Erythroblast (primary cell): ENCODE measurements around the gene DRC1.

ENCODE experiments used
- DNase-seq, 2 experiments: peaks; one replicate each; lab custom pipeline; 2025; lab: John Stamatoyannopoulos, UW
- GATA1 ChIP-seq: IDR thresholded peaks from 2 replicates; pipeline ENCODE4 v1.6.1; 2011; ENCODE audit warnings: low read depth, mild to moderate bottlenecking, control low read depth, low read length, moderate library complexity
- POLR2A ChIP-seq: IDR thresholded peaks from 2 replicates; pipeline ENCODE4 v1.6.1; 2011; ENCODE audit warnings: mild to moderate bottlenecking, low read length

DRC1 gene

GRCh38 chr2:26484579-26484978 lies 82.9 kb downstream of the DRC1 start:
- TF ChIP-seq GATA1 (no peak), POLR2A (no peak)
- DNase-seq: no peak

GRCh38 chr2:26485099-26485498 lies 83.4 kb downstream of the DRC1 start:
- TF ChIP-seq GATA1: no peak
- no peak for TF ChIP-seq POLR2A

GRCh38 chr2:26485725-26486418 lies 84.2 kb downstream of the DRC1 start:
- DNase-seq: no peak
- no peak for TF ChIP-seq POLR2A
- TF ChIP-seq GATA1: no peak

More at GRCh38 chr2:26485099-26485498, 83.4 kb downstream of the DRC1 start:
- DNase-seq: no peak

DNA sequence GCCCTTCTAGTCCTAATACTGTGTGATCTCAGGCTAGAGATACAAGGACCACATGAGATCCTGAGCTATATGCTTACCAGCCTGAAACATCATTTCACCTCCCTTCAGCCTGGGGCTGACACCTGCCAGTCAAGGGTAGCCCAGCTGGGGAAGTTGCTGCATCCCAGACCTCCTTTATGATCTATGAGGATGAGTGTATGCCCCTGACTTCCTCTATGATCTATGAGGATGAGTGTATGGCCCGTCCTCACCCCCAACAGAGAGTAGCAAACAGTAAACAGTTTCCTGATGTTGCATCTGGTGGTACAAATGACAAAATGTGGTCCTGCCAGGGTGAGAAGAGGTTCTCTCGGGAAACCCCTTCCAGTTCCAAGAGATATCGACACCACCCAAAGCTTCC lies 85.1 kb downstream of the DRC1 start:
- DNase-seq: no peak
- TF ChIP-seq POLR2A: no peak
- no peak for TF ChIP-seq GATA1

GRCh38 chr2:26487192-26487591 lies 85.5 kb downstream of the DRC1 start:
- no peak for DNase-seq
- TF ChIP-seq GATA1 (no peak), POLR2A (no peak)

DNA sequence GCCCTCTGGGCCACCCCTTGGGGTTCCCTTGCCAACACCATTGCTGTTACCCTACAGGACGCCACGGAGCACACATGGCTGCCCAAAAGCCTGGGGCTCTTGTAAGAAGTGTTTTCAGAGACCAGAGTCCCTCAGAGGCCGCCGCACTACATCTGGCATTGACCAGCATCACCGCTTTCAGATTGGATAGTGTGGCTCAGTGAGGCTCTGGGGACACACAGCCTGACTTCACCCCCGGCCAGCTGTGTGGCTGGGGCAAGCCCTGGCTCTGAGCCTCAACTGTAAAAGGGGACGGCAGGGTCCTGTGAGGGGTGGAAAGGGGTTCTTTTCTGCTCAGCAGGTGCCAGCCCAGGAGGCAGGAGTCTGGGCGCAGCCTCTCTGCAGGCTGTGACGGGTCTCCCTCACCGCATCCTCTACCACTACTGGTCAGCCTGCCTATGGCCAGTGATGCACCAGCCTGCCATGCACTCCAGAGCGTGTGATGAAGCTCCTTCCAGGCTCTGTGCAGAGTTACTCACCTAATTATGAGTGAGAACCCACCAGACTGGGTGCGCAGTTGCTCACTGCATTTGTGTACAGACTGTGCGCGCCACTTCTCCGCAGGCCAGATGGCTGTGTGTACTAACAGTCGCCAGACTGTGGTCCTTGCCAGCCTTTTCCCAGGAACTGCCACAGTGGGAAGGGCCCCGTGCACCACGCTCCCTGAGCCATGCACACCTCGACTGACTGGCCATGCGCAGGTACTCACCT lies 86.9 kb downstream of the DRC1 start:
- DNase-seq: no peak
- TF ChIP-seq POLR2A (no peak), GATA1 (no peak)

- no peak for TF ChIP-seq POLR2A
- TF ChIP-seq GATA1: no peak
- DNase-seq: no peak
Measured at GRCh38 chr2:26489213-26489850, 87.6 kb downstream of the DRC1 start.

GRCh38 chr2:26491563-26492167 lies 89.9 kb downstream of the DRC1 start:
- no peak for DNase-seq

DNA sequence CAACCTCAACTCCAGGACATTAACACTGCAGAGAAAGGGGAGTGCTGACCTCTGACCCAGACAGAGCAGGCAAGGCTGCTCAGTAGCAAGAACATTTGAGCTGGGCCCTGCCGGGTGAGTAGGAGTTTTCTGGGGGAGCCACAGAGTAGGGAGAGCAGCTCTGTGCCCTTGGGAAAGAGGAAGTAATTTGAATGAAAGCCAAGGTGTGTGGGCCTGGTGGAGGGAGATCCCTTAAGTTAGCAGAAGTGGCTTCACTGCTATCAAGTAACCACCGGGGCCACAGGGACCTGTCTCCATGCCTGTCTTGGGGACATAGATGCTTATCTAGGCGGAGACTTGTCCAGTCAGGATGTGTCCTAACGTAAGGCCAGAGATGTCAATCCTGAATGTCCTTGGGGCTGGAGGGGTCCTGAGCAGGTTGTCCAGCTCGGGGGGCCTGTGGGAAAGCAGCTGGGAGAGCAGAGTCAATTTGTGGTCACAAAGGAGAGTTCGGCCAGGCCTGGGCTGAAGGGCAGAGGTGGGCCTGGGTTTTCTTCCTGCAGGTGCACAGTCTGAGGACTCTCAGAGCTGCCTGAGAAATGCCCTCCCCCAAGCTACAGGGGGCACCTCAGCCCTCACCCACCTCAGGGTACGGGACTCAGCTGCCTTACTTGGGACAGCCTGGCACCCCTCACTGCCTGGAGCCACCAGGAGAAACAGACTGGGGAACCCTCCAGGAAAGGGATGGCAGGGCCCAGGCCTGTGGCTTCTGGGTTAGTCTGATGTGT lies 91.2 kb downstream of the DRC1 start:
- DNase-seq: no peak
- TF ChIP-seq GATA1: no peak
- TF ChIP-seq POLR2A: no peak

More at GRCh38 chr2:26491563-26492167, 89.9 kb downstream of the DRC1 start:
- TF ChIP-seq POLR2A: no peak
- TF ChIP-seq GATA1: no peak

- no peak for DNase-seq
- TF ChIP-seq POLR2A: no peak
- TF ChIP-seq GATA1: no peak
Measured at GRCh38 chr2:26493566-26493965, 91.8 kb downstream of the DRC1 start.

DNA sequence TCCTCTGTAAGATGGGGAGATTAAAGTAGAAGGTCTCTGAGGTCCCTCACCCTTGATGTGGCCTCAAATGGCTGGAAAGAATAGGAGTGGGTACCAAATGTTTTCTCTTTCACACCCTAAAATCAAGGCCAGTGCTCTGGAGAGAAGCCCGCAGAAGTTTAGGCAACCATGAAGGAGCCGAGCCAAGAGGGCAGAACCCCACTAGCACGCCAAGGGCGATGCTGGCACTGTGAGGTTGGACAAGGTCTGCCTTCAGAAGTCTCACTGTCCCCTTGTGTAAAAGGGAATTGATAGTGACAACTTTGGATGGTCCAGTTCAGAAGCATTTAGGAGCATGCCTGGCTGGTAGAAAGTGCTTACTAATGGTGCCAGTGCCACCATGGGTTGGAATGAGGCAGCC lies 92.5 kb downstream of the DRC1 start:
- TF ChIP-seq POLR2A: no peak
- no peak for TF ChIP-seq GATA1
- DNase-seq: no peak

DNA sequence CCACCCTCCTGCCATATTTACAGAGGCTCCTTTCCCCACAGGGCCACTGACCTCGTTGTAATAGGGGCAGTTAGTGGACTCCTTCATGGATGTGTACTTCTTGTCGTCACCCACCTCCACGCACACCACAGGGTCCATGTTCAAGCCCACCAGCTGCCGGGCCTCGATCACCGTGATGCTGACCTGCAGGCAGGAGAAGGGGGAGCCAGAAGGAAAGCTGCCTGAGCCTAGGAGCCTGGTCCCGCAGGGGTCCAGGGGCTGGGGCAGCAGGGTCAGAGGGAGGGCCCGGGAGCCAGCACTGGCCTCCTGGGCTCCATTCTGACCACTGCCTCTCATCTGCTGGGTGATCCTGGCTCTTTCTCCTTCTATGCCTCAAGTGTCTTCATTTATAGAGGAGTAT lies 93.2 kb downstream of the DRC1 start:
- no peak for DNase-seq
- no peak for TF ChIP-seq GATA1
- no peak for TF ChIP-seq POLR2A

DNA sequence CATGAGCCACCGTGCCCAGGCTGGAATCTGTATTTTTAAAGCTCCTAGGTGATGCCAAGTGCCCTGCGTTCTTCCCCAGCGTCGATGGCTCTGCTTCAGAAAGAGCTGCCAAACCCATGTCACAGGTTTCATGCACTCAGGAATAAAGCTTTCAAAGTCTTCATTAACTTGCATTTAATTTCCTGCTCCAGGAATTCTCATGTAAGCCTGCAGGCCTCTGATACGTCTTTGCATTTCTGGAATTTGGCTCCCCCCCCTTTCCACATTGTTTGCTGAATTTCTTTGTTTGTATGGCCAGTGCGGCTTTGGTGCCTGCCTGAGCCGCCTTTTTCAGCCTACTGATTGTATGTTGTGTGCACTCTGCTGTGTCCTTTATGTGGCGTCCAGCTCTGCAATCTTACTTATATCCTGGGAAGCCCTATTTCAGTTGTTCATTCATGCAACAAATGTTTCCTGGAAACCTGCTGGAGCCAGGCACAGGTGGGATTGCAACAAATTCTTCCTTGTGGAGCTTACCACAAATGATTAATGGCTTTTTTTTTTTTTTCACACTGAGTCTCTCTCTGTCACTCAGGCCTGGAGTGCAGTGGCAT lies 94.1 kb downstream of the DRC1 start:
- no peak for DNase-seq
- TF ChIP-seq GATA1 (no peak), POLR2A (no peak)
